Measurements from ENCODE around the gene MCRIP2.
A peak's percentile ranks its signal among the peaks of the same experiment; 100 is the strongest.

Gene MCRIP2

DNA sequence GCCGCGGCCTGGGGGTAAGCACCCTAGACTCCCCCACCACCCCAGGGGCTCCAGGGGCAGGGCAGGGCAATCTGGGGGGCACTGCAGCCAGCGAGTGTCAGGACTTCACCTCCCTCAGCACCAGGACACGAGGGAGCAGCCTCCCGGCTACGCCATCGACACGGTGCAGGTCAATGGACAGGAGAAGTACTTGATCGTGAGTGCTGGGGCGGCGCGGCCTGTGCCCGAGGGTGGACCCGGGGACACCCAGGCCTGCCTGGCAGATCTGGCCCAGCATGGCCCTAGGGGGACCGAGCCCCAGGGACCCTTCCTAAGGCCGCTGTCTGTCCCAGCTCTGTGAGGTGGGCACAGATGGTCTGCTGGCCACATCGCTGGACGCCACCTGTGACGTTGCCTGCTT lies 30.7 kb downstream of the MCRIP2 start:
- DNase-seq: no peak

DNA sequence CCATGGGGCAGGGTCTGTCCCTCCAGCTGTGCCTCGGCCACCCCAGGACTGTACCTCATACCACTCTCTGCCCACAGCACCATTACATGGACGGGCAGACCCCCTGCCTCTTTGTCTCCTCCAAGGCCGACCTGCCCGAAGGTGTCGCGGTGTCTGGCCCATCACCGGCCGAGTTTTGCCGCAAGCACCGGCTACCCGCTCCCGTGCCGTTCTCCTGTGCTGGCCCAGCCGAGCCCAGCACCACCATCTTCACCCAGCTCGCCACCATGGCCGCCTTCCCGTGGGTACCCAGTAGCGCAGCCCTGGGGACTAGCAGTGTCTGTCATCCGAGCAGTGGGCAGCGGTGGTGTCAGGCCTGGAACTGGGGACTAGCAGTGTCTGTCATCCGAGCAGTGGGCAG lies 31.2 kb downstream of the MCRIP2 start:
- no peak for DNase-seq

DNA sequence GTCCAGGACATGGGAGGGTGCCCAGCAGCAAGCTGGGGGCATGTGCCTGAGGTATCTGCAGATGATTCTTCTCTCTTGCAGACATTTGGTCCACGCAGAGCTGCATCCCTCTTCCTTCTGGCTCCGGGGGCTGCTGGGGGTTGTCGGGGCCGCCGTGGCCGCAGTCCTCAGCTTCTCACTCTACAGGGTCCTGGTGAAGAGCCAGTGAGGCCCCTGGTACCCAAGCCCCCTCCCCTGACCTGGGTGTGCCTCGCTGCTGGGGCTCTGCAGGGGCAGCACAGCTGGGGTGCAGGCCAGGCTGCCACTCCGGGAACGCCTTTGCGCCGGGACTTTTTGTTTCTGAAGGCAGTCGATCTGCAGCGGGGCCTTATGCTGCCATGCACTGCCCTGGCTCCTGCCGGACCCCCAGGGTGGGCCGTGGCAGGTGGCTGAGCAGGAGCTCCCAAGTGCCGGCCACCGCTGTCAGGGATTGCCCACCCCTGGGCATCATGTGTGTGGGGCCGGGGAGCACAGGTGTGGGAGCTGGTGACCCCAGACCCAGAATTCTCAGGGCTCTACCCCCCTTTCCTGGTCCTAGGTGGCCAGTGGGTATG lies 31.9 kb downstream of the MCRIP2 start:
- no peak for DNase-seq

DNA sequence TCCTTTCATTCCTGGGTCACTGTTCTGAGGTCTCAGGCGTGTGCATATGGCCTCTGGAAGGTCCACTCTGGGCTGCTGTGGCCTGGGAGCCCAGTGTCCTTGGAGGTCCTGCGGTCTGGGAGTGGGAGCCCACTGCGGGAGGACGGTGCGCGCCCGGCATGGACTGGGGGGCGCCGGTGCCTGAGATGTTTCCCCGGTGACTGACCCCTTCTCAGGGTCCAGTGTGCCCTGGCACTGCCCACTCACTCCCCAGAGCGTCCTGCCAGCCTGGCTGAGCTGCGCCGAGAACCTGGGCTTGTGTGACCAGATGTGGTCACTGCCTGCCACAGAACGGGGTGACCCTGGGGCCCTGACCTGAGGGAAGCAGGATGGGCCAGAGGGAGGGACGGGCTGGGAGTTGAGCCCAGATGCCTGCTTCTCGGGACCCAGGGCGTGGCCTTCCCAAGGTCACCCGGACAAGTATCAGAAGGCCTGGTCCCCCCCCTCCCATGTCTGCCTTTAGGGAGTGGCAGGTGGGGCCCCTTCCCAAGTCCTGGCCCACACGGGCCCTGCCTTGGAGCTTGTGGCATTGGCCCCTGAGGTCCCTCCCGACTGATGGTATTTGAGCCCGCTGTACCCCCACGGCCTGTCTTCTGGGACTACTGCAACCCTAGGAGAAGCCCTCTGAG lies 32.7 kb downstream of the MCRIP2 start:
- DNase-seq: no peak

DNA sequence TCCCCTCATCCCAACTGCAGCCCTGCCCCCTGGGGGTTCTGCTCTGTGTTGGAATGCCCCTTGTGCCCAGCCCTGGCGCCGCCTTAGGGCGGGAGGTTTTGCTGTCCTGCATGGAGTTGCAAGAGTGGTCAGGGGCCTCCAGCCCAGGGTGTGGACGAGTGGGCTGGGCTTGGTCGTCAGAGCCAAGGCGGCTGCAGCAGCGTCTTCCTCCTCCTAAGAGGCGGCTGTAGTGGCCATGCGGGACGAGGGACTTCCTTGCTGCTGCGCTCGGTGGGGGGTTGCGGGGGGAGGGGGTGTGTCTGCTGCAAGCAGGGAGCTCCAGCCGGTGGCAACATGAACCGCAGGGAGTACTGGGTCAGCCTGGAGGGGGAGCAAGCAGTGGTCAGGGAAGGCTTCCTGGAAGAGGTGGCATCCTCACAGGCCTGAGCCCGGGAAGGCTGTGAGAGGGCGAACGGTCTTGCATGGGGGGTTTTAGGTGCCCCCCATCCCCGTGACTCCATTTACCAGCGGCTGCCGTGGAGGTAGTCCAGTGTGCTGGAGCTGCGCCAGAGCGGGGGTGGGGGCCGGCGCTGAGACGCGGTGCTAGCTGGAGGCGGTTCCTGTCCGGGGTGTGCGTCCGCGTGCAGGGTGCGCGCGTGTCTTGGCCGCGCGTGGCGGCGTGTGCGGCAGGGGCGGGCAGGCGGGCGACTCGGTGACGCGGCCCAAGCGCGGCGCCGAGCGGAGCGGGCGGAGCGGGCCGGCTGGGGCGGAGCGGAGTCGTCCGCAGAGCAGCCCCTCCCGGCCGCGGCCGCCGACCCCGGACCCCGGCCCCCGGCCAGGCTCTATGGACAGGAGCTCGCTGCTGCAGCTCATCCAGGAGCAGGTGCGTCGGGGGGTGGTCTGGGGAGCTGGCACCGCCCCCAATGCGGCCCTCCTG lies 33.6 kb downstream of the MCRIP2 start, which contains the start of gene RHBDL1:
TSS of gene RHBDL1 (plus strand) at position 704 of the 916 bp plus-strand sequence. CDS start at position 824, 120 bp downstream.
- DNase-seq: no peak

DNA sequence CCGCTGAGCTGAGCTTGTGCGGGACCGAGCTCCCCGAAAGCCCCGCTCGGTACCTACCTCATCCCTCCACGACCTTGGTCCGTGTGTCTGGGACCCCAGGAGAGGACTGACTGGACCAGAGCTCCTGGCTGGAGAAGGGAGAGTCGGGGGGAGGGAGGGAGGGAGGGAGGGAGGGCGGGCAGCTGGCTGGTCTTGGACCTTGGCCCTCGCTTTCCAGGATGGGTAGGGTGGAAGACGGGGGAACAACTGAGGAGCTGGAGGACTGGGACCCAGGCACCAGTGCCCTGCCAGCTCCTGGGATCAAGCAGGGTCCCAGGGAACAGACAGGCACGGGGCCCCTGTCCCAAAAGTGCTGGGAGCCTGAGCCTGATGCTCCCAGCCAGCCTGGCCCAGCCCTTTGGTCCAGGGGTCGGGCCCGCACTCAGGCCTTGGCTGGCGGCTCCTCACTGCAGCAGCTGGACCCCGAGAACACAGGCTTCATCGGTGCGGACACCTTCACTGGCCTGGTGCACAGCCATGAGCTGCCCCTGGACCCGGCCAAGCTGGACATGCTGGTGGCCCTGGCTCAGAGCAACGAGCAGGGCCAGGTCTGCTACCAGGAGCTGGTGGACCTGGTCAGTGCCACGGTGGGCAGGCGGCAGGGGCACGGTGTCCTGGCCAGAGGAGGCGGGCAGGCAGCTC lies 34.4 kb downstream of the MCRIP2 start:
- no peak for DNase-seq

DNA sequence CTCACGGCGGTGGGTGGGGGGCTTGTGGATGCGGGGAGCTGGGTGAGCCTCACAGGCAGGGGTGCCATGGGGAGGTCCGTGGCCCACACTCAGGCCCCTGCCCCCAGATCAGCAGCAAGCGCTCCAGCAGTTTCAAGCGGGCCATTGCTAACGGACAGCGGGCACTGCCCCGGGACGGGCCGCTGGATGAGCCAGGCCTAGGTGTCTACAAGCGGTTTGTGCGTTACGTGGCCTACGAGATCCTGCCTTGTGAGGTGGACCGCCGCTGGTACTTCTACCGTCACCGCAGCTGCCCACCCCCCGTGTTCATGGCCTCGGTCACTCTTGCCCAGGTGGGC lies 34.9 kb downstream of the MCRIP2 start:
- DNase-seq: no peak

DNA sequence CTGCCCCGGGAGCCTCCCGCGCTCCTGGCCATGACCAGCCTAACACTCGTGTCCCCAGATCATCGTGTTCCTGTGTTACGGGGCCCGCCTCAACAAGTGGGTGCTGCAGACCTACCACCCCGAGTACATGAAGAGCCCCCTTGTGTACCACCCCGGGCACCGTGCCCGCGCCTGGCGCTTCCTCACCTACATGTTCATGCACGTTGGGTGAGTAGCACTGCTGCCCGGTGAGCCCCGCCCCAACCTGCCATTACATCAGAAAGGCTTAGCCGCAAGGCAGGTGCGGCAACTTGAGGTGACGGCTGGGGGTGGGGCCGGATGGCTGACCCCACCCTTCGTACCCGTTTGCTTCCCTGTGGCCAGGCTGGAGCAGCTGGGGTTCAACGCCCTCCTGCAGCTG lies 35.3 kb downstream of the MCRIP2 start:
- DNase-seq: no peak

DNA sequence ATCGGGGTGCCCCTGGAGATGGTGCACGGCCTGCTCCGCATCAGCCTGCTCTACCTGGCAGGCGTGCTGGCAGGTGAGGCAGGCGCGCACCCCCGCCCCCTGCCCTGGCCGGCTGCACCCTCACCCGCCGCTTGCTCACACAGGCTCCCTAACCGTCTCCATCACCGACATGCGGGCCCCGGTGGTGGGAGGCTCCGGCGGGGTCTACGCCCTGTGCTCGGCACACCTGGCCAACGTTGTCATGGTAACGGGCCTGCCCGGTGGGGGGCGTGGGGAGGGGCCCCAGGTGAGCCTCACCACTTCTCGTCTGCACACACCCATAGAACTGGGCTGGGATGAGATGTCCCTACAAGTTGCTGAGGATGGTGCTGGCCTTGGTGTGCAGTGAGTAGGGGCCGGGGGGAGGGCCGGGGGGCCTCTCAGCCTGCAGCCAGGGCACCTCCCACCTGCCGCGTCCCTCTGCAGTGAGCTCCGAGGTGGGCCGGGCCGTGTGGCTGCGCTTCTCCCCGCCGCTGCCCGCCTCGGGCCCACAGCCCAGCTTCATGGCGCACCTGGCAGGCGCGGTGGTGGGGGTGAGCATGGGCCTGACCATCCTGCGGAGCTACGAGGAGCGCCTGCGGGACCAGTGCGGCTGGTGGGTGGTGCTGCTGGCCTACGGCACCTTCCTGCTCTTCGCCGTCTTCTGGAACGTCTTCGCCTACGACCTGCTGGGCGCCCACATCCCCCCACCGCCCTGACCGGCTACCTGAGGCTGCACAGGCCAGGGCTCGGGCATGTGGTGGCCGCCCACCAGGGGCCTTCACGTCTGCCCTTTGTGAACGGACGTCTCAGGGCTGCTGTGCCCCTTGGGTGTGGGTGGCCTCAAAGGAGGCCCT lies 35.9 kb downstream of the MCRIP2 start:
- DNase-seq: no peak

DNA sequence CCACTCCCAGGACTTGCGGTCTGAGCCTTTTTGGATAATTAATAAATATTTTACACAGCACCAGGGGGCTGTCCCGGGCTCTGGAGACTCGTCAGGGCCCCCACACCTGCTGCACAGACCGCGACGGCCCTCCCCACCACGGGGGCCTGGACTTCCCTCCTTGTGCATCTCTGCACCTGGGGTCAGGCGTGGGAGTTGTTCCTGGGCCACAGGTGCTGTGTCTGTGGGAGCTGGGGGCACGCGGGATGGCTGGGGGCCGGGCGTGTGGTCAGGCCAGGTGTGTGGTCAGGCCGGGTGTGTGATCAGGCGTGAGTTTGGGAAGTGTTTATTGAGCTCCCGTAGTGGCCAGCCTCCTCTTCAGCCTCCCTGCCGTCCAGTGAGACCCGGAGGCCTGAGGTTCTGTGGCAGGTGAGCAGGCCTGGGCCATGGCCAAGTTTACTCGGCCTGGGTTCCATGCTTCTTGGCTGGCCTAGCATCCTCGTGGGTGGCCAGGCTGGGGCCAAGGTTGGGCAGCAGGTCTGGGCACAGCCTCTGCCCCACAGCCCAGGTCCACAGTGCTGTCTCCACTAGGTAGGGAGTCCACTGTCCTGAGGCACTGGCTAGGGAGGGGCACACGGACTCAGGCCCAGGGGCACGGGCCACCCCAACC lies 36.7 kb downstream of the MCRIP2 start:
- DNase-seq: no peak

DNA sequence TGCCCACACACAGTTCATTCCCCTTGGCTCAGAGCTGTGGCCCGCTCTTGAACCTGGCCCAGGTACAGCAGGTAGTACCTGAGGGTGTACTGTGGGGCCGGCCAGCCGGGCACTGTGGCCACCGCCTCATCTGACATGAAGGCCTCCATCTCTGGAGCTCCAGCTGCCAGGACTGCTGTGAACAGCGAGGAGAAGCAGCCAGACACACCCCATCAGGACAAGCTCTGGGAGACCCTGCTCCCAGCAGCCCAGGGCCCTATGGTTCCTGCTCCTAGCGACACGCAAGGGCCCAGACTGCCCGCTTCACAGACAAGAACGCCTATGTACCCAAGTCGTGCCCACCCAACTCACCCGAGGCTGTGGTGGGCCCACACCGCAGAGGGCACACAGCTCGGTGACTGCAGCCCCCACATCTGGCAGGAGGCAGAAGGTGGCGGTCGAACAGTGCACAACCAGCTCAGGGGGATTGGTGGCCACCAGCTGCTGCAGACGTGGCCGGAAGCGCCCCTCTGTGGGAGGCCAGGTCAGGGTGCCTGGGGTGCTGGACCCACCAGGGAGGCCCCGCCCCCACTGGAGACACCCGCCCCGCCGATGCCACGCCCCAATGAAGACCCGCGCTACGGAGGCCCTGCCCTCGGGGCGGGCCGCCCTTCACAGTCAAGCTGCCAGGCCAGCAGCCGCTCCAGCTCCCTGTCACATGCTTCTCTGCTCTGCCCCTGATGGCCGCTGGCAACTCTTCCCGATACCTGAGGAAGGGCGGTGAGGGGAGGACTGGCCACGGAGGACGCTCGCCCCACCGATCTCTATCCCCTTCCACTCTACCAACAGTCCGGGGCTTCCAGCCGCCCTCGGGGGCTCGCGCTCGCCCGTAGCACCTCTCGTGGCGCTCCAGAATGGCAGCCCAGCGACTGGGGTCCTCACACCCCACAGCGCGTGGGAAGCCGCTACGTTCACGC lies 37.5 kb downstream of the MCRIP2 start:
- DNase-seq: peak; percentile 65

DNA sequence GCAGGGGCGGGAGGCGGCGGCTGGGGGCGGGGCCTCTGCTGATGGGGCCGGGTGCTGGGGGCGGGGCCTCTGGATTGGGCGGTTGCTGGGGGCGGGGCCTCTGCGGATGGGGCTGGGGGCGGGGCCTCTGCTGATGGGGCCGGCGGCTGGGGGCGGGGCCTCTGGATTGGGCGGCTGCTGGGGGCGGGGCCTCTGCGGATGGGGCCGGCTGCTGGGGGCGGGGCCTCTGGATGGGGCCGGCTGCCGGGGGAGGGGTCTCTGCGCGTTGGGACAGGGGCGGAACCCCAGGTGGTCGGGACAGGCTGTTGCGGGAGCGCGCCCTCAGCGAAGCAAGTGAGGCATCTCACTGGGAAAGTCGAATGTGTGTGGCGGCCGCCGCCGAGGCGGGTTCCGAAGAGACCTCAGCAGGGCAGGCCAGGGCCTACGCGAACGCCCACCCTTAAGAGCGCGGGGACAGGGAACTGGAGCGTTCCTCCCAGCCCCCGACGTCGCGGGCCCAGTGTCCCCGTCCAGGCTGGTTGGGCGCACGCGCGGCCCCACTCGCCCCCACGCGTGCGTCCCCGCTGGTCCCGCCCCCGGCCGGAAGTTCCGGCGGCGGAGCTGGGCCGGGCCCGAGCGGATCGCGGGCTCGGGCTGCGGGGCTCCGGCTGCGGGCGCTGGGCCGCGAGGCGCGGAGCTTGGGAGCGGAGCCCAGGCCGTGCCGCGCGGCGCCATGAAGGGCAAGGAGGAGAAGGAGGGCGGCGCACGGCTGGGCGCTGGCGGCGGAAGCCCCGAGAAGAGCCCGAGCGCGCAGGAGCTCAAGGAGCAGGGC lies 38.4 kb downstream of the MCRIP2 start, which contains the start of gene STUB1:
TSS of gene STUB1 (plus strand) at position 597 of the 811 bp plus-strand sequence. CDS start at position 713, 116 bp downstream.
- DNase-seq: peak; percentile 92

DNA sequence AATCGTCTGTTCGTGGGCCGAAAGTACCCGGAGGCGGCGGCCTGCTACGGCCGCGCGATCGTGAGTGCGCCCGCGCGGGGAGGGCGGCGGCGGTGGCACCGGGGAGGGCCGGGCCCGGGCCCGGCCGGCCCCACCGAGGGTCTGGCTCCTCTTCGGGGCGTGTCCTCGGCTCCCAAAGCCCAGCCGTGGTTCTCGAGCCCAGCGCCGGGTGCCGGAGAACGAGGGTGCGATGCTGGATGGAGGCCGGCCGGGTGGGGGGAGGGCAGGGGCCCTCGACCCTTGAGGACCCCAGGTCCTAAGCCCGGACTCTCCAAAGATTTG lies 39.0 kb downstream of the MCRIP2 start:
- DNase-seq: no peak

DNA sequence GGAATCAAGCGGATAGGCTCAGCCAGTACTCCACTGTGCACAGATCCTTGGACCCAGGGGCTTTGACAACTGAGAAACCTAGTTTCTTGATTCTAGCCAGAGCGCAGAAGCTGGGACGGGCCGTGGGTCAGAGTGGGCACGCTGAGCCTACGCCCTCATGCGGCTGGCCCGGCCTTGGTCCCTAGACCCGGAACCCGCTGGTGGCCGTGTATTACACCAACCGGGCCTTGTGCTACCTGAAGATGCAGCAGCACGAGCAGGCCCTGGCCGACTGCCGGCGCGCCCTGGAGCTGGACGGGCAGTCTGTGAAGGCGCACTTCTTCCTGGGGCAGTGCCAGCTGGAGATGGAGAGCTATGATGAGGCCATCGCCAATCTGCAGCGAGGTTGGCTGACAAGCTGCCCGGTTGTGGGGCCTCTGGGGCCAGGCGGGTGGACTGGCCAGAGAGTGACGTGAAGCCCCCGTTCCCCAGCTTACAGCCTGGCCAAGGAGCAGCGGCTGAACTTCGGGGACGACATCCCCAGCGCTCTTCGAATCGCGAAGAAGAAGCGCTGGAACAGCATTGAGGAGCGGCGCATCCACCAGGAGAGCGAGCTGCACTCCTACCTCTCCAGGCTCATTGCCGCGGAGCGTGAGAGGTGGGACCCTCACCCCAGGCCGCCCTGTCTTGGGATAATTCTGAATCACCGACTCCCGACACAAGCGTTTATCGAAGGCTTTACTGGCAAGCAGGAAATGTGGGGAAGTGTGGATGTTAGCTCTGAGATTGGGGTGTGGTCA lies 39.5 kb downstream of the MCRIP2 start:
- peak; percentile 29 for DNase-seq

DNA sequence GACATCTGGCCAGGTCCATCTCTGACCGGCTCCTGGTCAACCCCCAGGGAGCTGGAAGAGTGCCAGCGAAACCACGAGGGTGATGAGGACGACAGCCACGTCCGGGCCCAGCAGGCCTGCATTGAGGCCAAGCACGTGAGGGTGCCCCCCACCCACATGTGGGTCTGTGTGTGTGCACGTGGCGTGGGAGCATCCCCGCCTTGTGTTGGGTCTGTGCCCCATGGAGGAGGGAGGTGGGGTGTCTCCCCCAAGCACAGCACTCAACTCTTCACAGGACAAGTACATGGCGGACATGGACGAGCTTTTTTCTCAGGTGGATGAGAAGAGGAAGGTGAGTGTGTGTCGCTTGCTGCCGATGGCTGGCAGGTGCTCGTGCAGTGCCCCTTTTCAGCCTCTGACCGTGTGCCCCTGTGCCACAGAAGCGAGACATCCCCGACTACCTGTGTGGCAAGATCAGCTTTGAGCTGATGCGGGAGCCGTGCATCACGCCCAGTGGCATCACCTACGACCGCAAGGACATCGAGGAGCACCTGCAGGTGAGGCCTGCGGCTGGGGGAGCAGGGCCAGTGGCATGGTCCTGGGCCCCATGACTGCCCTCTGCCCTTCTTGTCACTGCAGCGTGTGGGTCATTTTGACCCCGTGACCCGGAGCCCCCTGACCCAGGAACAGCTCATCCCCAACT lies 40.3 kb downstream of the MCRIP2 start:
- no peak for DNase-seq

DNA sequence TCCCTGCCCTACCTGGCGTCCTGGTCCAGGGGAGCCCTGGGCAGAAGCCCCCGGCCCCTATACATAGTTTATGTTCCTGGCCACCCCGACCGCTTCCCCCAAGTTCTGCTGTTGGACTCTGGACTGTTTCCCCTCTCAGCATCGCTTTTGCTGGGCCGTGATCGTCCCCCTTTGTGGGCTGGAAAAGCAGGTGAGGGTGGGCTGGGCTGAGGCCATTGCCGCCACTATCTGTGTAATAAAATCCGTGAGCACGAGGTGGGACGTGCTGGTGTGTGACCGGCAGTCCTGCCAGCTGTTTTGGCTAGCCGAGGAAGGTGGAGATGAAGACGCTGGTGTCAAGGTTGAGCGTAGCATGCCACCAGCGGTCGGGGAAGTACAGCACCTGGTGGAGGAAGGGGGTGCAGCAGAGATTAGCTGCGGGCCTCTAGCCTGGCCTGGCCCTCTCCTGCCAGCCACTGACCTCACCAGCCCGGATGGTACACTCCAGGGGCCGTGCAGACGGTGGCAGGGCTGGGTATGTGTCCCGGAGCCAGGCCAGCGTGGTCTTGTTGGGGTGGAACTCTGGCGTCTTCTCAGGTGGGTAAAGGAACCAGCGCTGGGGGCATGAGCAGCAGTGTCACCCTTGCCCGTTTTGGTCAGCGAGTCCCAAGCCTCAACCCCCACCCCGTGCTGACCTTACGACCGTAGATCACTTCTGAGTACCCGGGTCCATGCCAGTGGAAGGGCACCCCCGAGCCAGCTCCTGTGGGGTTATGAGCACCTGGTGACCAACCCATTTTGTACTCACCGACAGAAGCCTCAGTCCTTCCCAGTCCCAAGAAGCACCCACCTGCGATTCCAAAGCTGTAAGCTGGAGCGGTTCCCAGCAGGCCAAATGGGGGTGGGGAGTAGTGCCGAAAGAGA lies 41.1 kb downstream of the MCRIP2 start:
- DNase-seq: no peak

All from activated CD4-positive, alpha-beta T cell treated with anti-CD3 and anti-CD28 coated beads, Interleukin-2, amount 50 U/mL, for 16 hours (primary cell).